Adrenal gland (tissue), 12 donors: ENCODE data around the gene RGS9BP. TPM values are rescaled to one million over a fixed set of nuclear protein-coding genes. Genes with fewer than 3 reads are reported as not detected.

ENCODE experiments used
- DNase-seq, 7 donors: peaks; one replicate each; pipeline ENCODE4 v3.0.0-alpha.2; 2019 to 2020
- H3K27ac ChIP-seq, 5 donors: fragments of 200-600 bp; sonication (generic) in 4 of 5; 1 replicate in 3 of 5; 2 replicates in 2 of 5; pipeline versions ENCODE4 v1.5.1 to v1.8.0; 2016 to 2020; ENCODE audit warnings: mild to moderate bottlenecking in 1 of 5
- H3K27me3 ChIP-seq: fragments of 200-600 bp; 2 replicates; pipeline ENCODE4 v1.8.0; 2021
- H3K36me3 ChIP-seq, 2 donors: fragments of 200-600 bp; replicated peaks in 1 of 2; 1 replicate in 1 of 2; 2 replicates in 1 of 2; pipeline versions ENCODE4 v1.5.1 to v1.8.0; 2018 to 2022
- H3K4me1 ChIP-seq, 2 donors: fragments of 200-600 bp; replicated peaks in 1 of 2; 1 replicate in 1 of 2; 2 replicates in 1 of 2; pipeline versions ENCODE4 v1.5.1 to v1.8.0; 2018 to 2021
- H3K4me3 ChIP-seq, 4 donors: fragments of 200-600 bp; sonication (generic) in 3 of 4; one replicate each; pipeline ENCODE4 v1.5.1; 2016 to 2018
- H3K9me3 ChIP-seq, 3 donors: fragments of 200-600 bp; sonication (generic) in 1 of 3; replicated peaks in 1 of 3; 1 replicate in 2 of 3; 2 replicates in 1 of 3; pipeline versions ENCODE4 v1.5.1 to v1.8.0; 2016 to 2021
- CTCF ChIP-seq, 6 experiments: fragments of 450-650 bp in 4 of 6; fragments of 200-600 bp in 2 of 6; sonication (generic) in 1 of 6; IDR thresholded peaks; 1 replicate in 5 of 6; 2 replicates in 1 of 6; pipeline versions ENCODE4 v1.5.1 to v1.8.0; 2016 to 2021; ENCODE audit warnings: antibody characterized with exemption in 6 of 6, mild to moderate bottlenecking in 2 of 6, moderate library complexity in 1 of 6
- POLR2A ChIP-seq, 2 donors: fragments of 450-650 bp; IDR thresholded peaks; one replicate each; pipeline ENCODE4 v1.6.1; 2017; ENCODE audit warnings: antibody characterized with exemption in 2 of 2, mild to moderate bottlenecking in 2 of 2, moderate library complexity in 1 of 2
- WGBS, 4 donors: extraction: QIAGEN DNeasy Blood & Tissue Kit in 2 of 4; methylation state at CpG; one replicate each; pipeline versions ENCODE4 v1.1.5 to v1.1.7; 2013 to 2017; 5-methylcytosine and 5-hydroxymethylcytosine counted together
- intact Hi-C, 2 donors: fragments of 100-400 bp; cut with DNase I; formaldehyde crosslinking; loops; one replicate each; pipeline versions ENCODE4 v1.14.1 to v1.15.0; 2022 to 2023
- polyA plus RNA-seq, 3 donors: library from polyadenylated mRNA; stranded (reverse); fragments of 200-250 nt in 2 of 3; fragments of 350-450 nt in 1 of 3; fragmentation: Illumina TruSeq in 1 of 3; extraction: RNeasy Lipid Tissue Mini Kit (QIAGEN cat#74804) in 1 of 3; gene quantifications; one replicate each; pipeline ENCODE4 v1.2.3, GENCODE V29; 2013 to 2014
- total RNA-seq, 9 donors: library from RNA; depleted of rRNA in 4 of 9; stranded (reverse); fragments of >200 nt in 4 of 9; fragments of 120-200 nt in 1 of 9; fragmentation: NEBNext Ultra II Directional in 1 of 9; extraction: Animal tissue kit (Norgen Biotek cat#: 25700) in 1 of 9; gene quantifications; one replicate each; pipeline versions ENCODE4 v1.1.0 to v1.2.4, GENCODE V29; 2013 to 2023
- donor health status: healthy with polysubstance abuse.
- donor health status: Bipolar disorder and iron deficiency.
- donor health status: DM: yes; HTN: yes; CAD: no.
- donor health status: DM: no; HTN: no; CAD: no.
- donor health status: DM: no; HTN: no; CAD: no.
- donor health status: DM: yes; HTN: yes; CAD: no.

Gene RGS9BP
- total and polyA plus RNA-seq, 12 donors: 0.10 to 2.3 (median 0.79) TPM

GRCh38 chr19:32658075-32658474, 17.6 kb upstream of the RGS9BP start:
- no peak for DNase-seq
- no peak overlapping the region for H3K27ac ChIP-seq
- H3K9me3 ChIP-seq: no peaks in the 10 kb centered on the region
- no peaks in the 10 kb centered on the region for H3K27me3 ChIP-seq
- 86 to 91% (median 88%) methylated on average over 6 to 10 of the region's 10 CpGs for WGBS, 4 donors
- no peaks in the 10 kb centered on the region for H3K4me1 ChIP-seq
- TF ChIP-seq POLR2A (IDR thresholded peaks at IDR 0.05): no peak
- TF ChIP-seq CTCF (IDR thresholded peaks at IDR 0.05): no peak
- H3K4me3 ChIP-seq: no peak overlapping the region
- peaks cover 0 to 18% of the 10 kb centered on the region in 2 donors for H3K36me3 ChIP-seq
- intact Hi-C loops: no loop called here

GRCh38 chr19:32658527-32658926, 17.1 kb upstream of the RGS9BP start:
- H3K27me3 ChIP-seq: no peaks in the 10 kb centered on the region
- no peak overlapping the region for H3K27ac ChIP-seq
- DNase-seq: no peak
- 85 to 90% (median 89%) methylated on average over 8 to 10 of the region's 10 CpGs for WGBS, 4 donors
- intact Hi-C loops: no loop called here
- H3K9me3 ChIP-seq: no peaks in the 10 kb centered on the region
- no peaks in the 10 kb centered on the region for H3K4me1 ChIP-seq
- TF ChIP-seq CTCF (IDR thresholded peaks at IDR 0.05) (no peak), POLR2A (IDR thresholded peaks at IDR 0.05) (no peak)
- H3K36me3 ChIP-seq: peaks cover 0 to 18% of the 10 kb centered on the region in 2 donors
- H3K4me3 ChIP-seq: no peak overlapping the region

- Histone ChIP-seq H3K27me3 (no peaks in the 10 kb centered on the region), H3K27ac (no peak overlapping the region), H3K36me3 (peaks cover 0 to 7% of the 10 kb centered on the region in 2 donors), H3K4me1 (no peaks in the 10 kb centered on the region), H3K9me3 (no peaks in the 10 kb centered on the region), H3K4me3 (no peak overlapping the region)
- TF ChIP-seq POLR2A (IDR thresholded peaks at IDR 0.05): no peak
- no peak for TF ChIP-seq CTCF (IDR thresholded peaks at IDR 0.05)
- intact Hi-C loops: no loop called here
- DNase-seq: no peak
- WGBS, 4 donors: 78 to 83% (median 83%) methylated on average over 7 of the region's 7 CpGs
Observed at GRCh38 chr19:32661318-32661717, 14.3 kb upstream of the RGS9BP start.

DNA sequence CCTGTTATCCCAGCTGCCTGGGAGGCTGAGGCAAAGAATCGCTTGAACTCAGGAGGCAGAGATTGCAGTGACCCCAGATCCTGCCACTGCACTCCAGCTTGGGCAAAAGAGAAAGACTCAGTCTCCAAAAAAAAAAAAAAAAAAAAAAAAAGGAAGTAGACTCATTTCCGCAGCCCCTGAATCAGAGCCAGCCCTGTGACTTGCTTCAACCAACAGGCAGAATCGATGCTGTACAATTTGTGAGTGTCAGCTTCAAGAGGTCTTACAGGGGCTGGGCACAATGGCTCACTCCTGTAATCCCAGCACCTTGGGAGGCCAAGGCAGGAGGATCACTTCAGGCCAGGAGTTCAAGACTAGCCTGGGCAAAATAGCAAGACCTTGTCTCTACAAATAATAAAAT, 13.5 kb upstream of the RGS9BP start:
- peak in 3 of 7 donors; percentile 26 to 44 (median 35) for DNase-seq
- no peak overlapping the region for H3K4me3 ChIP-seq
- peaks cover 0 to 7% of the 10 kb centered on the region in 2 donors for H3K36me3 ChIP-seq
- H3K9me3 ChIP-seq: no peaks in the 10 kb centered on the region
- WGBS, 4 donors: 32 to 49% (median 38%) methylated on average over 3 of the region's 3 CpGs
- no peak overlapping the region for H3K27ac ChIP-seq
- intact Hi-C loops: no loop called here
- TF ChIP-seq CTCF (IDR thresholded peaks at IDR 0.05) (no peak), POLR2A (IDR thresholded peaks at IDR 0.05) (no peak)
- H3K27me3 ChIP-seq: no peaks in the 10 kb centered on the region
- no peaks in the 10 kb centered on the region for H3K4me1 ChIP-seq
